Measurements from ENCODE around the gene ATP6V1G2. TPM values are rescaled to one million over a fixed set of nuclear protein-coding genes. Genes with fewer than 3 reads are reported as not detected.

ATP6V1G2 gene
- total RNA-seq, 6 experiments from 2014 or later, result 2.9 to 4.1 (median 3.2) TPM

DNA sequence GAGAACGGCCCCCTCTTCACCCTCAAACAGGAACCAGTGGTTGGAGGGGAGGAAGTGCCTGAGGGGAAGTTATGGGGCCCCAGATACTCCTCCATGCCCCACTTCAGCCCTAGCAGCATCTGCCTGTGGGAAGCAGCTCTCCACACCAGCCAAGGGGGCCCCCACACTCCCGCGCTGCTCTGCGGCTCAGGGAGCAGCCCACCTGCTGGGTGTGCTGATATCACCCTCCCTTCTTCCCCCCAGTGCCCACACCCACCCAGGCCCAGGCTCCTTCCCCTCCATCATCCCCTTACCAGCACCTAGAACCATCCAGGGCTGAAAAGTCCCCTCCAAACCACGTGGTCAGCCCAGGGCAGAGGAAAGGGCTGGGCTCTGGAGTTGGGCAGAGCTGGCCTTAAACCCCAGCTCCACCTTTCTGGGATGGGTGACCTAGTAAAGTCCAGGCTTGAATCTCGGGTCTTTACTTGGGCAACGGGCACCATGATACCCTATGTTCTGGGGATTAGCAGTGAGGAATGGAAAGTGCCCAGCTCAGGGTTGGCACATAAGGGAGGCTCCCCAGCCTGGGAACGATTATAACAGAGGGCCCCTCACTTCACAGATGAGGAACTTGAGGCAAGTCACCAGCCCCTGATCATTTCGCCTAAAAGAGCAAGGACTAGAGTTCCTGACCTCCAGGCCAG lies 40.3 kb upstream of the ATP6V1G2 start:
- TF ChIP-seq, protein P1, sequence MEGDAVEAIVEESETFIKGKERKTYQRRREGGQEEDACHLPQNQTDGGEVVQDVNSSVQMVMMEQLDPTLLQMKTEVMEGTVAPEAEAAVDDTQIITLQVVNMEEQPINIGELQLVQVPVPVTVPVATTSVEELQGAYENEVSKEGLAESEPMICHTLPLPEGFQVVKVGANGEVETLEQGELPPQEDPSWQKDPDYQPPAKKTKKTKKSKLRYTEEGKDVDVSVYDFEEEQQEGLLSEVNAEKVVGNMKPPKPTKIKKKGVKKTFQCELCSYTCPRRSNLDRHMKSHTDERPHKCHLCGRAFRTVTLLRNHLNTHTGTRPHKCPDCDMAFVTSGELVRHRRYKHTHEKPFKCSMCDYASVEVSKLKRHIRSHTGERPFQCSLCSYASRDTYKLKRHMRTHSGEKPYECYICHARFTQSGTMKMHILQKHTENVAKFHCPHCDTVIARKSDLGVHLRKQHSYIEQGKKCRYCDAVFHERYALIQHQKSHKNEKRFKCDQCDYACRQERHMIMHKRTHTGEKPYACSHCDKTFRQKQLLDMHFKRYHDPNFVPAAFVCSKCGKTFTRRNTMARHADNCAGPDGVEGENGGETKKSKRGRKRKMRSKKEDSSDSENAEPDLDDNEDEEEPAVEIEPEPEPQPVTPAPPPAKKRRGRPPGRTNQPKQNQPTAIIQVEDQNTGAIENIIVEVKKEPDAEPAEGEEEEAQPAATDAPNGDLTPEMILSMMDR (IDR thresholded peaks at IDR 0.05), result no peak
- Mint-ChIP-seq H3K36me3 (ENCODE audit: low read depth) (no peaks in the 10 kb centered on the region), H3K4me3 (no peak overlapping the region), H3K9me3 (no peaks in the 10 kb centered on the region), H3K27ac (no peak overlapping the region), H3K4me1 (ENCODE audit: low read depth) (peaks cover 18% of the 10 kb centered on the region), H3K27me3 (ENCODE audit: insufficient read depth) (no peaks in the 10 kb centered on the region)
- no peak for DNase-seq

DNA sequence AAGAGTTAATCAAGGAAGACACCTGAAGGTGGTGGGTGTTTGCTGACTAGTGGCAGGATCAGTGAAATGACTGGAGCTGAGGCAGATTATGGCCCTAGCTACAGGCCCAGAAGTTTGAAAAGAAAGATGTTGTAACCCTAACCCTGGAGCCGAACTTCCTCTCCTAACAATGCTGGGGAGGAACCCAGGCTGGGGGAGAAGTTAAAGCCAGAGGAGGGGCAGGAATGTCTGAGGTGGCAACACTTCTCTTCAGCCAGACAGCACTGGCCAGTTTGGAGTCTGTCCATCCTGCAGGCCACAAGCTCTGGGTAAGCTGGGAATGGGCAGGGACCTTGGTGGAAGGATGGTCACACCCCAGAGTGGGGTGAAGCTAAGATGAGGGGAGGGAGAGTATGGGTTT lies 39.6 kb upstream of the ATP6V1G2 start, which contains the start of gene LST1:
TSS of gene LST1 (plus strand) at position 270 of the 400 bp plus-strand sequence. CDS start 1,023 bp downstream, outside the sequence.
- TF ChIP-seq, protein P1 (IDR thresholded peaks at IDR 0.05), result no peak
- Mint-ChIP-seq H3K36me3 (ENCODE audit: low read depth) (no peaks in the 10 kb centered on the region), H3K9me3 (no peaks in the 10 kb centered on the region), H3K27me3 (ENCODE audit: insufficient read depth) (no peaks in the 10 kb centered on the region), H3K4me3 (no peak within 1 kb of the TSS), H3K27ac (no peak within 1 kb of the TSS), H3K4me1 (ENCODE audit: low read depth) (peaks cover 25% of the 10 kb centered on the region)
- DNase-seq, result no peak

DNA sequence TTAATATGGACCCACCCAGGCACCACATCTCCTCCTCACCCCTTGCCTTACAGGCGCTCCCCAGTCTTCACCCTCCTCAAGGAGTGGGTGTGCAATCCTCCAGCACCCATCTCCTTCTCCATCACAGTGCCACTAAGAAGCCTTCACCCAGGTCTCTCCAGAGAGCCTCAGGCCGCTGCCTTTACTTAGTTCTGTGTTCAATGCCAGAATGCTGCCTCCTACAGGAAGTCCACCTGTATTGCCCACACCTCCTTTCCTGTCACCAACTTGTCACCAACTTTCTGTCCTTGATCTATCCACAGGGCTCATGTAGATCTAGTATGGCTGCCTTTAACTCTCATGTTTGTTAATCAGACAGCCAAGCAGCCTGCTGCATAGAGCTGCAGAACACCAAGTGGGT lies 39.1 kb upstream of the ATP6V1G2 start:
- H3K4me3 Mint-ChIP-seq, result no peak overlapping the region
- H3K27me3 Mint-ChIP-seq (ENCODE audit: insufficient read depth), result no peaks in the 10 kb centered on the region
- peaks cover 25% of the 10 kb centered on the region for H3K4me1 Mint-ChIP-seq (ENCODE audit: low read depth)
- H3K9me3 Mint-ChIP-seq, result no peaks in the 10 kb centered on the region
- peak; percentile 25 for DNase-seq
- no peaks in the 10 kb centered on the region for H3K36me3 Mint-ChIP-seq (ENCODE audit: low read depth)
- TF ChIP-seq, protein P1 (IDR thresholded peaks at IDR 0.05), result peak; percentile 75
- H3K27ac Mint-ChIP-seq, result no peak overlapping the region

DNA sequence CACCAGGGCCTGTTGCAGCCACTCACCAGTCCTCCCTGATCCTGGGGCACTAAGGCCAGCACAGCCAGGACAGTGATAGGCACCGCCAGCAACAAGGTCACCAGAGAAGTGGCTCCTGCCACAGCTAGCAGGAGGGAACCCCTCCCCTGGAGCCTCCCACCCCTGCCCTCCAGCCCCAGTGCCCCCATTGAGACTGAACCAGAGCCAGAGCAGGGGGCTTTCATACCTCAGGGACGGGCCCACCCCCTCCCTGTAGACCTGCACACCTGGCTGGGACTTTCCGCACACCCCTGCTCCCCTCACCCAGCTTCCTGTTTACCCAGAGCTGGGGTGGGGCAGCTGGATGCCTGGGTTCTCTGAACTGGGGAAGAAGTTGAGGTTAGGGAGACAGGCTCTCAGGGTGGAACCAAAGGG lies 35.8 kb upstream of the ATP6V1G2 start, which contains the start of gene LTB:
TSS of gene LTB (minus strand) at position 195 of the 414 bp plus-strand sequence. CDS start at position 188, 7 bp downstream.
- H3K27ac Mint-ChIP-seq, result peak within 1 kb of the TSS; percentile 80
- DNase-seq, result no peak
- peaks cover 18% of the 10 kb centered on the region for H3K4me1 Mint-ChIP-seq (ENCODE audit: low read depth)
- TF ChIP-seq, protein P1 (IDR thresholded peaks at IDR 0.05), result no peak
- peak within 1 kb of the TSS; percentile 98 for H3K4me3 Mint-ChIP-seq
- H3K27me3 Mint-ChIP-seq (ENCODE audit: insufficient read depth), result no peaks in the 10 kb centered on the region; the same call in 1 of the 2 replicates
- H3K36me3 Mint-ChIP-seq (ENCODE audit: low read depth), result no peaks in the 10 kb centered on the region
- no peaks in the 10 kb centered on the region for H3K9me3 Mint-ChIP-seq

DNA sequence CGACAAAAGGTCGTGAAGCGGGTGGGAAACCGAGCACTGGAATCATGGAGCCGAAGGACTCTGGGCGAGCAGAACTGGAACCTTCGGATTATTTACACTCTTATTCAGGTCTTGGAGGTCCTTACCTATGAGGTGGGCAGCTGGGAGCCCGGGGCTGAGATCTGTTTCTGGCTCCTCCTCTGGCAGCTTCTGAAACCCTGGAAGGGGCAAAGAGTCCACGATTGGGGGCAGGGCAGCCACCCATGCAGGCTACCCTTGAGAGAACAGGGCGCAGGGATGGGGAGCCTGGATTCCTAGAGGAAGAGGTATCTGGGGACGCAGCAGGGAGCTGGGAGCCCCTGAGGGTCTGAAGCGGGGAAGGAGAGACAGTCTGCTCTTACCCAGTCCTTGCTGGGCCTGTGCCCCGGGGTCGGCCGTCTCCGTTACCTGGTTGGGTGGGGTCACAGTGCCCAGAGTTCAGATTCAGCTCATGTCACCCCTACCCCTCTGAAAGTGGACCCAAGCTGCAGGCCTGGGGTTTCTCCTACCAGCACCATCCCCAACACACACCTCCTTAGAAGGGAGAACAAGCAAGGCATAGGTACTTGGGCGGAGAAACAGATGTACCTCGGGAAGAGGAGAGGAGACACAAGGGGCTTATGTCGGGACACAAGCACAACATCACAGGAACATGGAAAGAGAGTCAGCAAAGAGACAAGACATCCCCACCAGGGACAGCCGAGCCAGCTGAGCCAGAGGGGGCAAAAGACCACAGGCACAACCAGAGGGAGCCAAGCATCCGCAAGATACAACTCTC lies 35.2 kb upstream of the ATP6V1G2 start:
- H3K36me3 Mint-ChIP-seq (ENCODE audit: low read depth), result no peaks in the 10 kb centered on the region
- no peaks in the 10 kb centered on the region for H3K9me3 Mint-ChIP-seq
- H3K27me3 Mint-ChIP-seq (ENCODE audit: insufficient read depth), result no peaks in the 10 kb centered on the region; the same call in 1 of the 2 replicates
- H3K4me1 Mint-ChIP-seq (ENCODE audit: low read depth), result peaks cover 18% of the 10 kb centered on the region
- H3K27ac Mint-ChIP-seq, result peak overlapping the region; percentile 80
- no peak for DNase-seq
- peak overlapping the region; percentile 98 for H3K4me3 Mint-ChIP-seq
- TF ChIP-seq, protein P1 (IDR thresholded peaks at IDR 0.05), result no peak
